ENCODE results near the gene CMPK2. TPM values are rescaled to one million over a fixed set of nuclear protein-coding genes. Genes with fewer than 3 reads are reported as not detected.
A peak's percentile ranks its signal among the peaks of the same experiment; 100 is the strongest.

The CMPK2 gene
- total and polyA plus RNA-seq, 9 of the 15 experiments (the other 6 are each of a cell fraction or from before 2014, with no cell fraction given): 2.6 to 10.5 (median 5.0) TPM

GRCh38 chr2:6822406-6822805 is 43.3 kb downstream of the CMPK2 start (continued):
- TF ChIP-seq GMEB1 (CRISPR knock-in tag; IDR thresholded peaks at IDR 0.05) (no peak), BRF2 (IDR thresholded peaks at IDR 0.05; ENCODE audit: borderline replicate concordance, insufficient read depth, insufficient read length) (no peak), ZNF695 (CRISPR knock-in tag; IDR thresholded peaks at IDR 0.05) (no peak)

- peak overlapping the region; percentile 41 for H2AFZ ChIP-seq (ENCODE audit: low read depth, low read length)
- no peaks in the 10 kb centered on the region for H4K20me1 ChIP-seq (replicated peaks; ENCODE audit: control insufficient read depth, insufficient read depth, low read length)
- H3K27ac ChIP-seq (ENCODE audit: extremely low read depth, low read depth, low read length): no peak overlapping the region
- H3K9ac ChIP-seq (ENCODE audit: insufficient read depth in 1 of 2, low read depth in 2 of 2, low read length in 2 of 2): 0 out of 4 replicates have a peak overlapping the region, but pooled peaks of 1 of the 2 experiments have one; percentile 8
- no peaks in the 10 kb centered on the region for H3K9me1 ChIP-seq (ENCODE audit: control insufficient read depth, insufficient read depth, low read length)
- TF ChIP-seq VEZF1 (CRISPR knock-in tag; IDR thresholded peaks at IDR 0.05) (no peak), ATF7 (IDR thresholded peaks at IDR 0.05) (peak; percentile 10; the same call in 1 of the 2 replicates), MITF (IDR thresholded peaks at IDR 0.05) (no peak), SPI1 (IDR thresholded peaks at IDR 0.05; ENCODE audit: borderline replicate concordance, low read depth, low read length) (0 out of 2 replicates have a peak, but pooled peaks have one; percentile 3)
- no peaks in the 10 kb centered on the region for H3K36me3 ChIP-seq (ENCODE audit: control insufficient read depth, insufficient read depth, low read length)
- in situ Hi-C loops (cut with MboI) (no loop called here), intact Hi-C loops (cut with micrococcal nuclease) (no loop called here)
- no peak for FAIRE-seq
- DNase-seq (ENCODE audit: extremely low read depth in 1 of 4, low spot score in 3 of 4): no peak
- H3K27me3 ChIP-seq (ENCODE audit: control insufficient read depth in 2 of 2, insufficient read depth in 2 of 2, low read length in 2 of 2): peaks cover 11 to 28% of the 10 kb centered on the region in 2 experiments; a peak in 4 of 5 replicates
- peak; percentile 39 for ATAC-seq
- ChIA-PET CTCF (ENCODE audit: low intra/inter-chr PET ratio) (no interaction called here), POLR2A (interaction anchor here (0.9 to 1.2 kb wide), 2 partner anchors 12 to 42 kb away, joined by 3 read pairs; no protein-coding TSS in a partner anchor)
- no peak overlapping the region for H3K4me3 ChIP-seq
- H3K4me1 ChIP-seq (replicated peaks in 1 of 2; ENCODE audit: control insufficient read depth in 2 of 2, insufficient read depth in 2 of 2, low read length in 2 of 2): no peaks in the 10 kb centered on the region; a peak in 1 of 5 replicates
- H3K79me2 ChIP-seq (ENCODE audit: control insufficient read depth, insufficient read depth, low read length): no peaks in the 10 kb centered on the region
- no TSS peak for BruUV-seq (replicated peaks)
- WGBS (ENCODE audit: insufficient coverage, low coverage, missing lambda C conversion rate): 34% methylated on average over 21 of the region's 21 CpGs
- H3K9me3 ChIP-seq (replicated peaks; ENCODE audit: control insufficient read depth, insufficient read depth, low read depth, low read length): no peaks in the 10 kb centered on the region
- no peak overlapping the region; the same call in 1 of the 2 replicates for H3K4me2 ChIP-seq (ENCODE audit: insufficient read depth, low read length)
These were observed 44.7 kb downstream of the CMPK2 start for GRCh38 chr2:6820903-6821584.

Measured in K562 (cell line).